ENCODE data around the gene GNG4.

DNA sequence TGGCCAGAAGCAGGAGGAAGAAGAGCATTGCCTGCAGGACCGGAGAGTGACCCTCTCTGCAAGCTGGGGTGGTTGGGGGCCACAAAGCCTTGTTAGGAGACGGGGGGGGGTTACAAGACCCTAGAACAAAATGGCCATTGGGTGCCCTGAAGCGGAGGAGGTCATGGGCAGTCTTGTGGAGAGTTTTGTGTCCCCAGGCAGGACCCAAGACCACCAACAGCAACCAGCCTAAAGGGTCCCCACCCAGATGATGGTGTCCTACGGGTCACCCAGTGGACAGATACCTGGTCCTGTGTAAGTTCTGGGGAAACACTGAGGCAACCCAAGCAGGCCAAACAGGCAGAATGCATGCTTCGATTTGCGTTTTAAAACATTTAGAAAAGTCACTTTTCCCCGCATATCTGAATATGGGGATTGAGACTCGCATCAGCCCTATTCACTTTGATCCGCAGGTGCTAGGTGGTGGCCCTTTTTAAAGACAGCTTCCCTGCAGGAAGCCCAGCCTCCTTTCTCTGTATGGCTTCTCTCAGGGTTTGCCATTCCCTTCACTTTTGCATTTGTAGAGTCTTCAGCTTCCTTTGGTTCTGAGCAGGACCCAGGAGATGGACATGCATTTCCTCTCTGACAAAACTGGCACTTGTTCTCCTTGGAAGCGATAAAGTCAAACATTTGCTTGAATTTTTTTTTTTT is 21.1 kb downstream of the GNG4 start:
- TF ChIP-seq, protein P1, sequence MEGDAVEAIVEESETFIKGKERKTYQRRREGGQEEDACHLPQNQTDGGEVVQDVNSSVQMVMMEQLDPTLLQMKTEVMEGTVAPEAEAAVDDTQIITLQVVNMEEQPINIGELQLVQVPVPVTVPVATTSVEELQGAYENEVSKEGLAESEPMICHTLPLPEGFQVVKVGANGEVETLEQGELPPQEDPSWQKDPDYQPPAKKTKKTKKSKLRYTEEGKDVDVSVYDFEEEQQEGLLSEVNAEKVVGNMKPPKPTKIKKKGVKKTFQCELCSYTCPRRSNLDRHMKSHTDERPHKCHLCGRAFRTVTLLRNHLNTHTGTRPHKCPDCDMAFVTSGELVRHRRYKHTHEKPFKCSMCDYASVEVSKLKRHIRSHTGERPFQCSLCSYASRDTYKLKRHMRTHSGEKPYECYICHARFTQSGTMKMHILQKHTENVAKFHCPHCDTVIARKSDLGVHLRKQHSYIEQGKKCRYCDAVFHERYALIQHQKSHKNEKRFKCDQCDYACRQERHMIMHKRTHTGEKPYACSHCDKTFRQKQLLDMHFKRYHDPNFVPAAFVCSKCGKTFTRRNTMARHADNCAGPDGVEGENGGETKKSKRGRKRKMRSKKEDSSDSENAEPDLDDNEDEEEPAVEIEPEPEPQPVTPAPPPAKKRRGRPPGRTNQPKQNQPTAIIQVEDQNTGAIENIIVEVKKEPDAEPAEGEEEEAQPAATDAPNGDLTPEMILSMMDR (IDR thresholded peaks at IDR 0.05), result no peak
- no peak for TF ChIP-seq EZH2 (IDR thresholded peaks at IDR 0.05; ENCODE audit: borderline replicate concordance, insufficient read depth, low read depth, low read length, poor library complexity, severe bottlenecking)

Data from B cell (primary cell).